ENCODE data around the gene AKAP13.

- no peak for TF ChIP-seq POLR2A (IDR thresholded peaks at IDR 0.05)
- TF ChIP-seq, protein P1, sequence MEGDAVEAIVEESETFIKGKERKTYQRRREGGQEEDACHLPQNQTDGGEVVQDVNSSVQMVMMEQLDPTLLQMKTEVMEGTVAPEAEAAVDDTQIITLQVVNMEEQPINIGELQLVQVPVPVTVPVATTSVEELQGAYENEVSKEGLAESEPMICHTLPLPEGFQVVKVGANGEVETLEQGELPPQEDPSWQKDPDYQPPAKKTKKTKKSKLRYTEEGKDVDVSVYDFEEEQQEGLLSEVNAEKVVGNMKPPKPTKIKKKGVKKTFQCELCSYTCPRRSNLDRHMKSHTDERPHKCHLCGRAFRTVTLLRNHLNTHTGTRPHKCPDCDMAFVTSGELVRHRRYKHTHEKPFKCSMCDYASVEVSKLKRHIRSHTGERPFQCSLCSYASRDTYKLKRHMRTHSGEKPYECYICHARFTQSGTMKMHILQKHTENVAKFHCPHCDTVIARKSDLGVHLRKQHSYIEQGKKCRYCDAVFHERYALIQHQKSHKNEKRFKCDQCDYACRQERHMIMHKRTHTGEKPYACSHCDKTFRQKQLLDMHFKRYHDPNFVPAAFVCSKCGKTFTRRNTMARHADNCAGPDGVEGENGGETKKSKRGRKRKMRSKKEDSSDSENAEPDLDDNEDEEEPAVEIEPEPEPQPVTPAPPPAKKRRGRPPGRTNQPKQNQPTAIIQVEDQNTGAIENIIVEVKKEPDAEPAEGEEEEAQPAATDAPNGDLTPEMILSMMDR (IDR thresholded peaks at IDR 0.05), result no peak
- no peak for TF ChIP-seq POLR2AphosphoS5 (IDR thresholded peaks at IDR 0.05)
These were observed 72.0 kb downstream of the AKAP13 start for GRCh38 chr15:85452436-85452835.

Data from breast epithelium (tissue), 3 donors.